Neural crest cell (in vitro differentiated cells): Measurements from ENCODE around the gene PLGRKT. TPM values are rescaled to one million over a fixed set of nuclear protein-coding genes. Genes with fewer than 3 reads are reported as not detected.

ENCODE experiments used
- DNase-seq: peaks from one replicate; pipeline ENCODE4 v3.0.0; 2021; ENCODE audit warnings: low read depth, mixed read lengths, low spot score
- H3K27ac Mint-ChIP-seq: one replicate; pipeline ENCODE4 v1.8.0; 2021; ENCODE audit warnings: mild to moderate bottlenecking, mixed read lengths; ENCODE audit not compliant: unreplicated experiment
- H3K27me3 Mint-ChIP-seq: 2 replicates; pipeline ENCODE4 v1.8.0; 2021; ENCODE audit warnings: low read depth, mild to moderate bottlenecking, mixed read lengths
- H3K36me3 Mint-ChIP-seq: 2 replicates; pipeline ENCODE4 v1.8.0; 2021; ENCODE audit warnings: low read depth, mild to moderate bottlenecking, mixed read lengths
- H3K4me1 Mint-ChIP-seq: 2 replicates; pipeline ENCODE4 v1.8.0; 2021; ENCODE audit warnings: mixed read lengths
- H3K4me3 Mint-ChIP-seq: one replicate; pipeline ENCODE4 v1.8.0; 2021; ENCODE audit warnings: mild to moderate bottlenecking, mixed read lengths
- H3K9me3 Mint-ChIP-seq: 2 replicates; pipeline ENCODE4 v1.8.0; 2021; ENCODE audit warnings: mixed read lengths
- CTCF ChIP-seq: fragments of 200-600 bp; sonication (generic); conservative IDR thresholded peaks from 2 replicates; pipeline ENCODE4 v1.5.0; 2021; ENCODE audit warnings: antibody characterized with exemption, mild to moderate bottlenecking
- total RNA-seq: library from RNA; stranded (reverse); gene quantifications from 2 replicates; pipeline ENCODE4 v1.2.1, GENCODE V29; 2021

The PLGRKT gene
- total RNA-seq, 1 donor from 2014 or later, result 24.6 TPM

GRCh38 chr9:5450359-5451091, 12.8 kb upstream of the PLGRKT start, which contains the start of gene CD274:
TSS of gene CD274 (plus strand) at chr9:5450542. CDS start at chr9:5456114, 5,572 bp downstream.
- Mint-ChIP-seq H3K9me3 (no peaks in the 10 kb centered on the region), H3K36me3 (peaks cover 3% of the 10 kb centered on the region), H3K4me3 (peak within 1 kb of the TSS; percentile 53), H3K27ac (no peak within 1 kb of the TSS), H3K4me1 (peaks cover 8% of the 10 kb centered on the region), H3K27me3 (peaks cover 19% of the 10 kb centered on the region)
- peak; percentile 63 for TF ChIP-seq CTCF
- DNase-seq, result peak; percentile 57

DNA sequence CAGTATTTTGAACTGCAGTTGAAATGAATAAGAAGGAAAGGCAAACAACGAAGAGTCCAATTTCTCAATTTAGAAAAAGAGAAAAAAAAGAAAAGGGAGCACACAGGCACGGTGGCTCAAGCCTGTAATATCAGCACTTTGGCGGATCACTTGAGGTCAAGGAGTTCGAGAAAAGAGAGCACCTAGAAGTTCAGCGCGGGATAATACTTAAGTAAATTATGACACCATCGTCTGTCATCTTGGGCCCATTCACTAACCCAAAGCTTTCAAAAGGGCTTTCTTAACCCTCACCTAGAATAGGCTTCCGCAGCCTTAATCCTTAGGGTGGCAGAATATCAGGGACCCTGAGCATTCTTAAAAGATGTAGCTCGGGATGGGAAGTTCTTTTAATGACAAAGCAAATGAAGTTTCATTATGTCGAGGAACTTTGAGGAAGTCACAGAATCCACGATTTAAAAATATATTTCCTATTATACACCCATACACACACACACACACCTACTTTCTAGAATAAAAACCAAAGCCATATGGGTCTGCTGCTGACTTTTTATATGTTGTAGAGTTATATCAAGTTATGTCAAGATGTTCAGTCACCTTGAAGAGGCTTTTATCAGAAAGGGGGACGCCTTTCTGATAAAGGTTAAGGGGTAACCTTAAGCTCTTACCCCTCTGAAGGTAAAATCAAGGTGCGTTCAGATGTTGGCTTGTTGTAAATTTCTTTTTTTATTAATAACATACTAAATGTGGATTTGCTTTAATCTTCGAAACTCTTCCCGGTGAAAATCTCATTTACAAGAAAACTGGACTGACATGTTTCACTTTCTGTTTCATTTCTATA, 12.0 kb upstream of the PLGRKT start:
- H3K4me1 Mint-ChIP-seq, result peaks cover 8% of the 10 kb centered on the region
- no peak for DNase-seq
- no peaks in the 10 kb centered on the region for H3K9me3 Mint-ChIP-seq
- no peak for TF ChIP-seq CTCF
- peaks cover 3% of the 10 kb centered on the region for H3K36me3 Mint-ChIP-seq
- peak overlapping the region; percentile 53 for H3K4me3 Mint-ChIP-seq
- peaks cover 24% of the 10 kb centered on the region for H3K27me3 Mint-ChIP-seq
- H3K27ac Mint-ChIP-seq, result no peak overlapping the region

DNA sequence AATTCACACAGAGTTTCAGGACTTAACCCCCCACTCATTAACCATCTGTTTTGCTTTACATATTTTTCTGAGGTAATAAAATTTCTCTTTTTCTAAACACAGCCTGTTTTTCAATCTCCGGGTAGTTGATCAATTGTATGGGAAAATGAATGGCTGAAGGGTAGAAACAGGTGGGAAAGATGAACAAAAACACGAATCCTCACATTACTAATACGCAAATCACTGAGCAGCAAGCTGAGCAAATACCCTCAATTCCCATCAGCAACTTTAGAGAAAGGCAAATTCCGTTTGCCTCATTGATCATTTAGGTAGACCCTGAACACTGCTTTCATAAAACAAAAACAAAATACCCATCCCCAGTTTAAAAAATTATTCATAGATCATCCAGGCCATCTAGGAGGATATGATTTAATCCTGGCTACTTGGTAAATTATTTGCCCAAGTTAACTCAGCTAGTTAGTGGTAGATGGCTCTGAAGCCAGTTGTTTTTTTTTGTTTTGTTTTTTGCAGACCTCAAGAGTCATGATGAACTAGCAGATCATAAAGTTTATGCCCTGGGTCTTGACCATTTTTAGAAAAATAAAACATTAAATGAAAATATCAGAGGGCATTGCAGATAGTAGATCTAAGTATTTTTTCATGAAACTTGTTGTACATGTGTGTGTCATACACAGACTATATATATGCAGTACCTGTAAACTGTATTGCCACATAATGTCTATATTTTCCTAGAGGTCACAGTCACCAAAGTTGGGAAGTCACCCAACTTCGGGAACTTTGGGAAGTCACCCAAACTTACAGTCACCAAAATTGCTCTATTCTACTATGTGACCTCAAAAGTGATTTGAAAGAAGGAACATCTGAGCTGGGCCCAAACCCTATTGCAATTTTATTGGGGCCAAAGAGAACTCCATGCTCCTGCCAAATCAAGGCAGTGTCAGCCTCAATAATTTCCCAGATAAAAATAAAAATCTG, 11.0 kb upstream of the PLGRKT start:
- Mint-ChIP-seq H3K4me3 (no peak overlapping the region), H3K36me3 (peaks cover 3% of the 10 kb centered on the region), H3K4me1 (peaks cover 8% of the 10 kb centered on the region), H3K27me3 (peaks cover 30% of the 10 kb centered on the region), H3K27ac (no peak overlapping the region), H3K9me3 (no peaks in the 10 kb centered on the region)
- DNase-seq, result no peak
- TF ChIP-seq CTCF, result no peak

- no peaks in the 10 kb centered on the region for H3K9me3 Mint-ChIP-seq
- H3K27ac Mint-ChIP-seq, result no peak overlapping the region
- no peak for DNase-seq
- peaks cover 3% of the 10 kb centered on the region for H3K36me3 Mint-ChIP-seq
- H3K4me3 Mint-ChIP-seq, result no peak overlapping the region
- H3K27me3 Mint-ChIP-seq, result peaks cover 31% of the 10 kb centered on the region
- peaks cover 8% of the 10 kb centered on the region for H3K4me1 Mint-ChIP-seq
- TF ChIP-seq CTCF, result no peak
Measured at GRCh38 chr9:5448016-5448415, 10.3 kb upstream of the PLGRKT start.

GRCh38 chr9:5447337-5447736, 9.6 kb upstream of the PLGRKT start:
- no peak for DNase-seq
- Mint-ChIP-seq H3K27me3 (peaks cover 31% of the 10 kb centered on the region), H3K4me3 (no peak overlapping the region), H3K4me1 (peaks cover 8% of the 10 kb centered on the region), H3K27ac (no peak overlapping the region), H3K9me3 (no peaks in the 10 kb centered on the region), H3K36me3 (peaks cover 2% of the 10 kb centered on the region)
- no peak for TF ChIP-seq CTCF
